ENCODE measurements around the gene RDH5. TPM values are rescaled to one million over a fixed set of nuclear protein-coding genes. Genes with fewer than 3 reads are reported as not detected.

Gene RDH5
- total RNA-seq, 1 donor from 2014 or later, result 3.6 TPM

GRCh38 chr12:55744340-55745030 is 24.3 kb downstream of the RDH5 start:
- Histone ChIP-seq H3K27me3 (no peaks in the 10 kb centered on the region), H3K9me3 (no peaks in the 10 kb centered on the region), H3K4me3 (peak overlapping the region; percentile 77 to 96), H3K4me1 (peaks cover 13 to 21% of the 10 kb centered on the region in 2 donors), H3K27ac (peak overlapping the region; percentile 51 to 63), H3K36me3 (no peaks in the 10 kb centered on the region)
- no peak for TF ChIP-seq CTCF (IDR thresholded peaks at IDR 0.05)
- intact Hi-C loops (cut with DNase I), result loop anchor here (5.0 kb wide), 3 partner anchors 73 to 298 kb away; partner anchors contain the start of genes ORMDL2, PYM1, RPS26 and SARNP
- no peak for DNase-seq (ENCODE audit: low spot score in 2 of 2)

- H3K9me3 ChIP-seq, result no peaks in the 10 kb centered on the region
- intact Hi-C loops (cut with DNase I), result no loop called here
- H3K4me1 ChIP-seq, result peaks cover 13 to 21% of the 10 kb centered on the region in 2 donors
- H3K27ac ChIP-seq, result peak overlapping the region; percentile 51 to 63
- DNase-seq (ENCODE audit: low spot score in 2 of 2), result peak in 1 of 2 donors; percentile 73
- peak overlapping the region; percentile 37 to 96 for H3K4me3 ChIP-seq
- no peak for TF ChIP-seq CTCF (IDR thresholded peaks at IDR 0.05)
- H3K36me3 ChIP-seq, result peaks cover 0 to under 1% of the 10 kb centered on the region in 2 donors
- H3K27me3 ChIP-seq, result no peaks in the 10 kb centered on the region
Observed at GRCh38 chr12:55745361-55746173, 25.4 kb downstream of the RDH5 start.

GRCh38 chr12:55746174-55746912 is 26.1 kb downstream of the RDH5 start:
- no peak for DNase-seq (ENCODE audit: low spot score in 2 of 2)
- Histone ChIP-seq H3K9me3 (no peaks in the 10 kb centered on the region), H3K4me3 (no peak overlapping the region), H3K27me3 (no peaks in the 10 kb centered on the region), H3K36me3 (peaks cover 5 to 8% of the 10 kb centered on the region in 2 donors), H3K4me1 (peaks cover 13 to 21% of the 10 kb centered on the region in 2 donors), H3K27ac (peak overlapping the region; percentile 51 to 63)
- intact Hi-C loops (cut with DNase I), result no loop called here
- TF ChIP-seq CTCF (IDR thresholded peaks at IDR 0.05), result no peak

GRCh38 chr12:55746913-55747231 is 26.7 kb downstream of the RDH5 start:
- peak overlapping the region in 1 of 2 donors; percentile 63 for H3K27ac ChIP-seq
- H3K4me3 ChIP-seq, result no peak overlapping the region
- no peak for DNase-seq (ENCODE audit: low spot score in 2 of 2)
- H3K27me3 ChIP-seq, result no peaks in the 10 kb centered on the region
- H3K9me3 ChIP-seq, result no peaks in the 10 kb centered on the region
- H3K36me3 ChIP-seq, result peaks cover 10 to 13% of the 10 kb centered on the region in 2 donors
- intact Hi-C loops (cut with DNase I), result no loop called here
- H3K4me1 ChIP-seq, result peaks cover 13 to 21% of the 10 kb centered on the region in 2 donors
- no peak for TF ChIP-seq CTCF (IDR thresholded peaks at IDR 0.05)

GRCh38 chr12:55748230-55748993 is 28.2 kb downstream of the RDH5 start:
- H3K9me3 ChIP-seq, result no peaks in the 10 kb centered on the region
- H3K27ac ChIP-seq, result no peak overlapping the region
- intact Hi-C loops (cut with DNase I), result no loop called here
- no peak overlapping the region for H3K4me3 ChIP-seq
- DNase-seq (ENCODE audit: low spot score in 2 of 2), result no peak
- H3K4me1 ChIP-seq, result peaks cover 13 to 17% of the 10 kb centered on the region in 2 donors
- peaks cover 24 to 27% of the 10 kb centered on the region in 2 donors for H3K36me3 ChIP-seq
- H3K27me3 ChIP-seq, result no peaks in the 10 kb centered on the region
- TF ChIP-seq CTCF (IDR thresholded peaks at IDR 0.05), result no peak
